Measurements from ENCODE around the gene PACSIN2. TPM values are rescaled to one million over a fixed set of nuclear protein-coding genes. Genes with fewer than 3 reads are reported as not detected.

Gene PACSIN2
- total RNA-seq, 6 donors from 2014 or later: 120 to 186 (median 151) TPM

DNA sequence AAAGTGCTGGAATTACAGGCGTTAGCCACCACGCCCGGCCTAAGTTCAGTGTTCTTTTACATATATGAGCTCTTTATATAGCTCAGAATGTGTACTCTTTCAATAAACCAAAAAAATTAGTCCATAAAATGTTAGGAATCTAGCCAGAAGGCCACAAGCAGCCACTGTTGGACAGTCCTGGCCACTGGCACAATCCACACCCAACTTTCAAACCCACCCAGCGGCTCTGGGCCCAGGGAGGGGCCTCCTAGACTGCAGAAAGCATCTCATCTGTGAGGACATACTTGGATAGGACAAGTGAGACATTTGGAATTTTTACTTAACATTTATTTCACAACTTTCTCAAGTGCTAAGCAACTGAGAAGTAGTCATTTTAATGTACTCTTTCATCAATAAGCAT, 6.4 kb downstream of the PACSIN2 start:
- TF ChIP-seq POLR2A (IDR thresholded peaks at IDR 0.05): no peak
- TF ChIP-seq EP300 (IDR thresholded peaks at IDR 0.05): no peak
- no peak for TF ChIP-seq POLR2AphosphoS5 (IDR thresholded peaks at IDR 0.05)
- TF ChIP-seq, protein P1, sequence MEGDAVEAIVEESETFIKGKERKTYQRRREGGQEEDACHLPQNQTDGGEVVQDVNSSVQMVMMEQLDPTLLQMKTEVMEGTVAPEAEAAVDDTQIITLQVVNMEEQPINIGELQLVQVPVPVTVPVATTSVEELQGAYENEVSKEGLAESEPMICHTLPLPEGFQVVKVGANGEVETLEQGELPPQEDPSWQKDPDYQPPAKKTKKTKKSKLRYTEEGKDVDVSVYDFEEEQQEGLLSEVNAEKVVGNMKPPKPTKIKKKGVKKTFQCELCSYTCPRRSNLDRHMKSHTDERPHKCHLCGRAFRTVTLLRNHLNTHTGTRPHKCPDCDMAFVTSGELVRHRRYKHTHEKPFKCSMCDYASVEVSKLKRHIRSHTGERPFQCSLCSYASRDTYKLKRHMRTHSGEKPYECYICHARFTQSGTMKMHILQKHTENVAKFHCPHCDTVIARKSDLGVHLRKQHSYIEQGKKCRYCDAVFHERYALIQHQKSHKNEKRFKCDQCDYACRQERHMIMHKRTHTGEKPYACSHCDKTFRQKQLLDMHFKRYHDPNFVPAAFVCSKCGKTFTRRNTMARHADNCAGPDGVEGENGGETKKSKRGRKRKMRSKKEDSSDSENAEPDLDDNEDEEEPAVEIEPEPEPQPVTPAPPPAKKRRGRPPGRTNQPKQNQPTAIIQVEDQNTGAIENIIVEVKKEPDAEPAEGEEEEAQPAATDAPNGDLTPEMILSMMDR (IDR thresholded peaks at IDR 0.05): no peak
- Histone ChIP-seq H3K4me1 (peaks cover 38 to 90% (median 59%) of the 10 kb centered on the region in 4 donors), H3K27ac (peak overlapping the region; percentile 64 to 70 (median 68)), H3K9me3 (no peaks in the 10 kb centered on the region), H3K4me3 (no peak overlapping the region), H3K36me3 (no peaks in the 10 kb centered on the region), H3K27me3 (no peaks in the 10 kb centered on the region)
- ATAC-seq (ENCODE audit: low FRiP score in 2 of 2) (peak in 1 of 2 donors; percentile 81), DNase-seq (no peak)
- whole genome bisulfite sequencing, 2 donors: 88 to 91% methylated on average over 4 of the region's 4 CpGs

DNA sequence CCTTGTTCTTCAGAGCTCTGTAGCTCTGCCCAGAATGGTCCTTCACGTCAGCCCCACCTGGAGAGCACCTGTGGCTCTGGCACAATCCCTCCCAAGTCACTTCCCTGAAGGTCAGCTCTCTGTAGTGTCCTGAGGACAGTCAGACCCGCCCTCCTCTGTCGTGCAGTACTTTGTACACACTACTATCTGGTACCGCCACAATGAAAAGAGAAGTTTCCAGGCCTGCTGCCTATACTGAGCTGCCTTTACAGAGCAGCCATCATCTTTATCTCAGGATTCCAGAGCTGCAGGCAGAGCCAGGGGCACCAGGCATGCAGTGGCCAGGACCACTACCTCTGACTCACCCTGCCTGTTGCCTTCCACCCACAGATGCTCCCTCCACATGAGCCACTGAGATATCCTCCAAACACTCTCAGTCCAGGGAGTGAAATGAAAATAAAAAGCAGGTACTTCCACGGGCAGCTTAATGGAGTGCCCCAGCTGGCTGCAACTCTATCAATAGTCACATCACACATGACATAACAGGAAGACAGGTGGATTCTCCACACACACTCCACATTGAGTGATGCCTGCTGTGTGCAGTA, 7.3 kb downstream of the PACSIN2 start:
- 40 to 44% methylated on average over 3 to 5 of the region's 5 CpGs for WGBS, 2 donors
- DNase-seq (peak in 1 of 2 donors; percentile 91), ATAC-seq (ENCODE audit: low FRiP score in 2 of 2) (peak; percentile 58 to 91)
- H3K4me1 ChIP-seq: peaks cover 39 to 89% (median 56%) of the 10 kb centered on the region in 4 donors
- H3K27ac ChIP-seq: peak overlapping the region; percentile 64 to 79 (median 70)
- no peak overlapping the region for H3K4me3 ChIP-seq
- H3K9me3 ChIP-seq: no peaks in the 10 kb centered on the region
- H3K36me3 ChIP-seq: no peaks in the 10 kb centered on the region
- H3K27me3 ChIP-seq: no peaks in the 10 kb centered on the region
- TF ChIP-seq POLR2AphosphoS5 (IDR thresholded peaks at IDR 0.05) (peak; percentile 75 to 82), POLR2A (IDR thresholded peaks at IDR 0.05) (peak in 1 of 4 donors; percentile 25), EP300 (IDR thresholded peaks at IDR 0.05) (peak; percentile 69 to 98 (median 81))
- TF ChIP-seq, protein P1 (IDR thresholded peaks at IDR 0.05): no peak

DNA sequence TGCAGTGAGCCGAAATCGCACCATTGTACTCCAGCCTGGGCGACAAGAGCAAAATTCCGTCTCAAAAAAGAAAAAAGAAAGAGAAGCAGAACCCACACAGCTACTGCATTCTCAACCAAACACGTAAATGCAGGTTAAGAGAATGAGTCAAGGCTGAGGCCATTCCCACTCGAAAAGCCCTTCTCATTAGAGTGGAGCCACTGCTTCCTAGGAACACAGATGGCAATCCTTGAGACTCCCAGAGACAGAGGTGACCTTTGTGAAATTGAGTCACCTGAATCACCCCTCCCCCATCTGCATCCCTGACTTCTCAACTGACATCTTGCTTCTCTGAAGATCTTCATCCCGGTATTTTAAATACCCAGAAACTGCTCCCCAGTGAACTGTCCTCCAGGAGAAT, 8.2 kb downstream of the PACSIN2 start:
- Histone ChIP-seq H3K27ac (peak overlapping the region; percentile 58 to 79 (median 67)), H3K27me3 (no peaks in the 10 kb centered on the region), H3K36me3 (no peaks in the 10 kb centered on the region), H3K9me3 (no peaks in the 10 kb centered on the region), H3K4me3 (no peak overlapping the region), H3K4me1 (peaks cover 46 to 93% (median 63%) of the 10 kb centered on the region in 4 donors)
- peak in 1 of 2 donors; percentile 86 for DNase-seq
- peak; percentile 62 to 65 for TF ChIP-seq POLR2AphosphoS5 (IDR thresholded peaks at IDR 0.05)
- peak in 2 of 4 donors; percentile 11 to 93 for TF ChIP-seq EP300 (IDR thresholded peaks at IDR 0.05)
- TF ChIP-seq, protein P1 (IDR thresholded peaks at IDR 0.05): no peak
- no peak for TF ChIP-seq POLR2A (IDR thresholded peaks at IDR 0.05)
- peak; percentile 11 to 80 for ATAC-seq (ENCODE audit: low FRiP score in 2 of 2)
- 76 to 82% methylated on average over 7 of the region's 7 CpGs for WGBS, 2 donors

DNA sequence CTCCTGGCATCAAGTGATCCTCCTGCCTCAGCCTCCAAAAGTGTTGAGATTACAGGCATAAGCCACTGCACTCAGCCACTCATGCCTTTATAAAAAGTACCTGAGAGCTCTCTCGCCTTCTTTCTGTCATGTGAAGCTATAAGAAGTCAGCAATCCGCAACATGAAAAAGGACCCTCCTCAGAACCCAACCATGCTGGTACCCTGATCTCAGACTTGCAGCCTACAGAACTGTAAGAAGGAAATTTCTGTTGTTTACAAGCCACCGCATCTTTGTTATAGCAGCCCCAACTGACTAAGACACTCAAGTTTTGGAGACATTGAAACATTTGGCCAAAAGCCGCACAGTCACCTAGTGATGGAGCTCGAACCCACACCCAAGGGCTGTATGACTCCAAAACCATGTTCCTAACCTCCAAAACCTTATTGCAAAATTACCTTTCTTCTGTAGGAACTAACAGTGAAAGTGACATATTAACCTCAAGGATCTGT, 8.9 kb downstream of the PACSIN2 start:
- Histone ChIP-seq H3K9me3 (no peaks in the 10 kb centered on the region), H3K36me3 (no peaks in the 10 kb centered on the region), H3K27ac (peak overlapping the region; percentile 58 to 79 (median 67)), H3K4me1 (peaks cover 46 to 93% (median 67%) of the 10 kb centered on the region in 4 donors), H3K4me3 (no peak overlapping the region), H3K27me3 (no peaks in the 10 kb centered on the region)
- 97 to 98% methylated on average over 5 of the region's 5 CpGs for WGBS, 2 donors
- ATAC-seq (ENCODE audit: low FRiP score in 2 of 2) (no peak), DNase-seq (no peak)
- no peak for TF ChIP-seq POLR2A (IDR thresholded peaks at IDR 0.05)
- TF ChIP-seq EP300 (IDR thresholded peaks at IDR 0.05): no peak
- no peak for TF ChIP-seq POLR2AphosphoS5 (IDR thresholded peaks at IDR 0.05)

DNA sequence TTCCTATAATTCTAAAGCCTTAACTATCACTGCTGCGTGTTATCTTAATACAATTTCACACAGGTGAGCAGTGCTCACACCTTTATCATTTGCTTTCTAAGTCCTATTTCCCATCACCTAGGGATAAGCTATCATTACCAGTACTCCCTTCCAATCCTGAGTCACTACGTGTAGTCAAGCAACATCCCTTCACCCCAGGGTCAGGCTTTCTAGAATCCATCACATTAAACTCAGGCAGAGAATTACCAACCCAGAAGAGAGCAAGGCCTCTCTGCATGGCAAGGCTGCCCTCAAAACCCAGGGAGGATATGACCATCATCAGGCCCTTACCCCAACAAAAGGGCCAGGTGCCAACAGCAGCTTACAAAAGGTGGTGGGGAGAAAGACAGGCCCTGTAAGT, 9.8 kb downstream of the PACSIN2 start:
- Histone ChIP-seq H3K27me3 (no peaks in the 10 kb centered on the region), H3K27ac (peak overlapping the region in 3 of 4 donors; percentile 70 to 79 (median 71)), H3K36me3 (no peaks in the 10 kb centered on the region), H3K9me3 (no peaks in the 10 kb centered on the region), H3K4me1 (peaks cover 55 to 94% (median 74%) of the 10 kb centered on the region in 4 donors), H3K4me3 (no peak overlapping the region)
- WGBS, 2 donors: 87 to 91% methylated on average over 2 of the region's 2 CpGs
- ATAC-seq (ENCODE audit: low FRiP score in 2 of 2): no peak
- TF ChIP-seq POLR2A (IDR thresholded peaks at IDR 0.05) (no peak), EP300 (IDR thresholded peaks at IDR 0.05) (no peak), POLR2AphosphoS5 (IDR thresholded peaks at IDR 0.05) (no peak)
- TF ChIP-seq, protein P1 (IDR thresholded peaks at IDR 0.05): no peak
- DNase-seq: no peak
